ENCODE data around the gene MEF2C.

GRCh38 chr5:88847420-88847819 is 35.6 kb downstream of the MEF2C start:
- TF ChIP-seq, protein P1, sequence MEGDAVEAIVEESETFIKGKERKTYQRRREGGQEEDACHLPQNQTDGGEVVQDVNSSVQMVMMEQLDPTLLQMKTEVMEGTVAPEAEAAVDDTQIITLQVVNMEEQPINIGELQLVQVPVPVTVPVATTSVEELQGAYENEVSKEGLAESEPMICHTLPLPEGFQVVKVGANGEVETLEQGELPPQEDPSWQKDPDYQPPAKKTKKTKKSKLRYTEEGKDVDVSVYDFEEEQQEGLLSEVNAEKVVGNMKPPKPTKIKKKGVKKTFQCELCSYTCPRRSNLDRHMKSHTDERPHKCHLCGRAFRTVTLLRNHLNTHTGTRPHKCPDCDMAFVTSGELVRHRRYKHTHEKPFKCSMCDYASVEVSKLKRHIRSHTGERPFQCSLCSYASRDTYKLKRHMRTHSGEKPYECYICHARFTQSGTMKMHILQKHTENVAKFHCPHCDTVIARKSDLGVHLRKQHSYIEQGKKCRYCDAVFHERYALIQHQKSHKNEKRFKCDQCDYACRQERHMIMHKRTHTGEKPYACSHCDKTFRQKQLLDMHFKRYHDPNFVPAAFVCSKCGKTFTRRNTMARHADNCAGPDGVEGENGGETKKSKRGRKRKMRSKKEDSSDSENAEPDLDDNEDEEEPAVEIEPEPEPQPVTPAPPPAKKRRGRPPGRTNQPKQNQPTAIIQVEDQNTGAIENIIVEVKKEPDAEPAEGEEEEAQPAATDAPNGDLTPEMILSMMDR (IDR thresholded peaks at IDR 0.05), result no peak
- no peak for TF ChIP-seq POLR2A (IDR thresholded peaks at IDR 0.05)
- TF ChIP-seq POLR2AphosphoS5 (IDR thresholded peaks at IDR 0.05), result no peak

Data from stomach (tissue), 4 donors.